GM19099 (cell line): ENCODE measurements around the gene KIF20A.

ENCODE experiments used
- POLR2A ChIP-seq: IDR thresholded peaks from 3 replicates; pipeline ENCODE4 v1.6.1; 2011; ENCODE audit warnings: low read depth; ENCODE audit not compliant: insufficient read length; ENCODE audit errors: extremely low read depth

Gene KIF20A

DNA sequence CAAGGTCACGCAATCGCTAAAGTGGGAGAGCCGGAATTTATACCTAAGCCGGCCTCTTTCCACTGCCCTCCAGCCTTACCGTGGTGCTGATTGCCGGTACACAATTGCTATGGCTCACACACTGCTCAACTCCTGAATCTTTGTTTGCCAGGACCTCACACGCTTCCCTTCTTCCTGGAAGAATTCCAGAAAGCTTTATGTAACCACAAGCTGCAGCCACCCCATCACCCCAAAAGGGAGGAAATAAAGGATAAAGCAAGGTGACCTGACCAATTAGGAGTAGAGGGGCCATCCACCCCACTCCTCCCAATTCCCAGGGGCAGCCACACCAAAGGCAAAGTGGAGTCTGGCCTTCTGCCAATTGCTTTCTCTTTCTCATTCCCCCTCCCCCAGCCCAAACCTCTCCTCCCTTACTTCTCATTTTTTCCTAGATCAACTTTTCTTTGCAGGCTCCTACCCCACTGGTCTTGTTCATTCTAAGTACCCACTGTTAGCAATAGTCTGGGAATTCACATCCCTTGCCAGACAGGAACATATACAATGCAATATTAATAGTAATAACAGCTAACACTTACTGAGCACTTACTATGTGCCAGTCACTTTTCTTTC, 52.2 kb downstream of the KIF20A start:
- TF ChIP-seq POLR2A: no peak

DNA sequence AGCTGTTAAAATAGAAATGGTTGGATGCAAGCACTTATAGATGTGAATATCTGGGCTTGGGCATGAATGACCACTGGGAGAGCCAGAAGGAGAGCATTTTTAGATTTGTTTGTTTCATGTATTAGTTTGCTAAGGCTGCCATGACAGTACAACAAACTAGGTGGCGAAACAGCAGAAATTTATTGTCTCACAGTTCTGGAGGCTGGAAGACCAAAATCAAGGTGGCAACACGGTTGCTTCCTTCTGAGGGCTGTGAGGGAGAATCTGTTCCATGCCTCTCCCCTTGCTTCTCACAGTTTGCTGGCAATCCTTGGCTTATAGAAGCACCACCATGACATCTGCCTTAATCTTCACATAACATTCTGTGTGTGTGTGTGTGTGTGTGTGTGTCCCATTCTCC, 54.4 kb downstream of the KIF20A start:
- TF ChIP-seq POLR2A: no peak

DNA sequence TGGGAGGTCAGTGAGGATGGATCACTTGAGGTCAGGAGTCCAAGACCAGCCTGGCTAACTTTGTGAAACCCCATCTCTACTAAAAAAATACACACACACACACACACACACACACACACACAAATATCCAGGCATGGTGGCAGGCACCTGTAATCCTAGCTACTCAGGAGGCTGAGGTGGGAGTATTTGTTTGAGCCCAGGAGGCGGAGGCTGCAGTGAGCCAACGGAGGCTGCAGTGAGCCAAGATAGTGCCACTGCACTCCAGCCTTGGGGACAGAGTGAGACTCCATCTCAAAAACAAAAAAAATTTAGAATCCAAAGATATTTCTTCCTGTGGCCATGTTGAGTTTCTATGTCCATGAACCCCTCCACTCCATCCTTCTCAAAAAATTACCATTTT, 55.7 kb downstream of the KIF20A start:
- TF ChIP-seq POLR2A: no peak
